ENCODE measurements around the gene SLCO3A1.

Gene SLCO3A1

GRCh38 chr15:92143765-92144164, 290.3 kb downstream of the SLCO3A1 start:
- no peak for DNase-seq

GRCh38 chr15:92146511-92147150, 293.1 kb downstream of the SLCO3A1 start:
- no peak for DNase-seq

DNA sequence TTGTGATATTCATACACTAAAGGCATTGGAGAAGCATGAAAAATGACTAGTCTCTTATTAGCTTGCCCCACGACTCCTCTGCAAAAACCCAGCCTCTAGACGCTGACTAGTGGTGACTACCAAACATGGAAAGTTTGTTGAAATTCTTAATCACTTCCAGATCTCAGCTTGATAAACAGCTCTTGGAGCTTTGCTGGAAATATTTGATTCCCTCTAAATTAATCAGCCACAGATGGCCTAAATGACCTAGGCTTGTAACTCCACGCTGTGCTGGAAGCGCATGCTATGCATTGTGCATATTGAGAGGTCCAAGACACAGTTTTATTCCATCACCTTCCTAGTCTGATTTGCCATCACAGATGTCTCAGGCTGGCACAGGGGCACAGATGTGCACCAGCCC, 295.5 kb downstream of the SLCO3A1 start:
- DNase-seq = no peak

DNA sequence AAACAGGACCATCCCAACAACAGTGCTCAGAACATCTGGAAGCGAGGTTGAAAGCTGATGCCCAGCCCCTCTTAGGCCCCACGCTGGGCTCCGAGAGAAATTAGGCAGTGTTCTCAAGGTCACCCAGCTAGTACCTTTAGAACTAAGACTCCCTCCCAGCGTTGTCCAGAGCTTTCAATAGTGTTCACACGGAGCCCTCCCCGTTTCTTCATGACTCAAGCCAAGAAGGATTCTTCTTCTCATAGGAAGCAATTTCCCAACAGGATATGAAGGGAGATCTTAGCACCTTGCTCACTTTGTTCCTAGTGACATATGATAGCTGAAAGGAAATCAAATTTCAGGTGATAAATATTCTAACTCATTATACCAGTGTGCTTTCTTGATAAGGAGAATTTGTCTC, 296.0 kb downstream of the SLCO3A1 start:
- DNase-seq = no peak

DNA sequence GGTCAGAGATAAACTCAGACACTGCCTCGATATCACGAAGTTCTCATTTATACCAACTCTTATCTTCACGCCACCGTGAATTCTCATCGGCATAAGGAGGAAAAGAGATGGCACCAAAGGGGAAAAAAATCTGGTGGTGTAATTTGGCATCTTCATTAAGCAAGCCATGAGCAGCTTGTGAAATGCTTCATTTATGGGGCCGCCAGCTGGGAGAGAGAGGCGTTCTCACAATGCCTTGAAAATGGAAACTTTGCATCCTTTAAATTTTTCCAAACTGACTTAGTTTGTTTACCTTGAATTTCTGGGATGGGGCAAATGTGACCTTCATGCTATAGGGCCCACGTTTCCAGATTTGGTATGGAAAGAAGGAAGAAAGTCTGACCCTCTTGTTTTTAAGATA, 297.7 kb downstream of the SLCO3A1 start:
- no peak for DNase-seq

- no peak for DNase-seq
Measured at GRCh38 chr15:92151741-92152140, 298.2 kb downstream of the SLCO3A1 start.

- no peak for DNase-seq
Measured at GRCh38 chr15:92152983-92153382, 299.5 kb downstream of the SLCO3A1 start.

GRCh38 chr15:92153620-92154019, 300.1 kb downstream of the SLCO3A1 start:
- DNase-seq = no peak

DNA sequence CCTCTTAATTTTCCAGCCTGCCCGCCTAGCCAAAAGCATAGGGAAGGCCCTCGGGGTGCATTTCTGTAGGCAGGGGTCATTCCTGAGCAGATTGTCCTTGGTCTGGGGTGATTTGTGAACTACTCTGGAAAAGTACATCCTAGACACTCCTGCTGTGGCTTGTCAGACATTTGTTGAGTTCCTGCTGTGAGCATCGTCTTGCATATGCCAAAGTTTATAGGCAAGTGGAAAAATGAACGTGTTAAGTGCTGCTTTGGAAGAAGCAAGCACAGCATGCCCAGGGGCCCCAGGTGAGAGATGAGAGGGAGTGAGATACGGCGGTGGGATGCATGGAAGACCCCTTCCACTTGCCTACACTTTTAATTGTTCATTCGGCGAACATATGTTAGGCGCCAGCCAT, 302.4 kb downstream of the SLCO3A1 start:
- DNase-seq = no peak

- DNase-seq = no peak
Measured at GRCh38 chr15:92157666-92158298, 304.3 kb downstream of the SLCO3A1 start.

GRCh38 chr15:92158426-92158825, 304.9 kb downstream of the SLCO3A1 start:
- peak; percentile 76 for DNase-seq

DNA sequence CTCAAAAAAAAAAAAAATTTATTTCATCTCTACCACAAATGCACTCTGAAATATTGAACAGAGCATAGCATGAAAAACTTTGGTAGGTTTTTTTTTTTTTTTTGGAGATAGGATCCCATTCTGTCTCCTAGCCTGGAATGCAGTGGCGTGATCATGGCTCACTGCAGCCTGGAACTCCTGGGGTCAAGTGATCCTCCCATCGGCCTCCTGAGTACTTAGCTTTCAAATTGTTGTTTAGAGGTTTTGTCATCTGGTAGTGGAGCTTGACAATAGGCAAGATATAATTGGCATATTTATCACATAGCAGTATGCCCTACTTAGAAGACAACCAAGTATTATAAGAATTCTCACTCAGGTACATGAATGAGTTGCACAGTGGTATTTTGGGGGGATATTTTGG, 306.0 kb downstream of the SLCO3A1 start:
- DNase-seq = no peak

GRCh38 chr15:92159906-92160841, 306.7 kb downstream of the SLCO3A1 start:
- no peak for DNase-seq

GRCh38 chr15:92161039-92161670, 307.6 kb downstream of the SLCO3A1 start:
- no peak for DNase-seq

- no peak for DNase-seq
Measured at GRCh38 chr15:92162657-92163056, 309.1 kb downstream of the SLCO3A1 start.

DNA sequence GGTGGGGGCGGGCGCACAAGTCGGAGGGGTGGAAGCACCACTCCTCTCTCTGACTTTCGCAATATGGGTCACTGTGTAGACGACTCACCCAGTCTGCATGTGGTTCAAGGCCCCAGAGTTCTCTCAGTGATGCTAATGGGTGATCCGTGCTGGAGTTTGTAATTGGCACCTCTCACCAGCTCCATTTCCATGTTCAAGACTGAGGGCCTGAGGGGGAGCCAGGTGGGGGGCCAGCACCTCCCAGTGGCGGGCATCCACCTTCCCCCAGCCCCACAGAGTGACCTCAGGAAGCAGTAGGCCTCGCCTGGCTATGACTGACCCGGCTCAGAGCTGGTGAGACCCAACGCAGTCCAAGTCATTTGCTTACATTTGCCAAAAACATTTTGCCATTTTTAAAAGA, 310.1 kb downstream of the SLCO3A1 start:
- DNase-seq = no peak

DNA sequence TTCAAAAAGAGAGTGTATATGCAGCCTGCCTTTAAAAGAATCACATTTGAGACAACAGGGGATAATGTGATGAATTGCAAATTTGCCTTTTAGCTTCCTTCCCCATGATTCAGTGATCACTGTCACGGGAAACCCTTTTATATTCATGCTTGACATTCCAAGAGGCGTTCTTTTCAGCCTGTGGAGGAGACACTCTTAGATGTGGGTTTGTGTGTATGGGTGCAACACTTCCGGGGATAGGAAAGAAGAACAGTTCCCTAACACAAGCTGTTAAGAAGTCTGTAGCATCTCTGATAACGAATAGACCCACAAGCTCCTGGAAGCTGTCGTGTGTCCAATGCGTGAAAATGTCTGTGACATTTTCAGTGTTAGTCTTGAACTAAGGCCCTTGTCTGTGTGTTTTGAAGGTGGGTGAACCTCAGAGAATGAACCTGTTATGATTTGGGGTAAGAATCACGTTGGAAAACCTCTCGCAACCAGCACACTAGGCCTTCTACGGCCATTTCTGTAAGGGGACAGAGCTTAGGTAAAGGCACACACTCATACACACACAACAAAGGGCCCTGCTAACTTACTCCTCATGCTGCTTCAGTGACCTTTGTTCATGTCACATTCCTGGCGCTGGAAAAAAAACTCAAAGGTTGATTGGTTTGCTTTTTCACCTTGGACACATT, 311.0 kb downstream of the SLCO3A1 start:
- no peak for DNase-seq

- DNase-seq = no peak
Measured at GRCh38 chr15:92165001-92165346, 311.5 kb downstream of the SLCO3A1 start.

DNA sequence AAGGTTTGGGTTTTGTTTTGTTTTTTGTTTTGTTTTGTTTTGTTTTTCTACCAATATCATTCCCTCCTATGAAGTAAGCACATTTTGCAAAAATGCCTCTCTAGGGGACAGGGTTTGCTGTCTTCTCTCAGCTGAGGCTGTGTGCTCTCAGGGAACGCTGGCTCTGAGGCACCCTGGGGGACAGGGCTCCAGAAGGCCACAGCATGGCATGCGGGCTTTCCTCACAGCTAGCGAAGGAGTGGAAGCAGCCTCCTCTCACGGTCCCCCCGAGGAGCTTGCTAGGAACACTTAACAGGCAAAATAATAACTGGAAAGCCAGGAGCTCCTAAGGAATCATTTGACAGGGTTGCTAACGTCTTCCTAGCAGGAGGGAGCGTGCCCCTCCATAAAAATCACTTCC, 312.5 kb downstream of the SLCO3A1 start:
- no peak for DNase-seq

- no peak for DNase-seq
Measured at GRCh38 chr15:92166751-92167405, 313.4 kb downstream of the SLCO3A1 start.

DNA sequence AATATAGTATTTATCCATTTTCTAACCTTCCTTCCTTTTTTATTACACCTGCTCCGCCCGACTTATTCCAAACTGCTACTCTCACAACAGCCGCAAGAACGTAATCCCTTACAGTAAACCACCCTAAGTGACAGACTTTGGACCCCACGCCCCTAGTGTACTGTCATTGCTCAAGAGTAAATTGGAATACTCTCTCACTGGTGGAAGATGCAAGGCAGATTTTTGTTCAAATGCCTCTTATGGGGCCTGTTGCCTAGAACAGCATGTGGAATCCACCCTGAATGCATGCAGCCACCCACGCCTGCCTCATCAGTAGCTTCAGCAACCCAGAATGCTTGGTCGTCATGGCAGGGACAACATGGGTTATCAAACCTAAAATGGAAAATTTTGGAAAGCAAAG, 313.9 kb downstream of the SLCO3A1 start:
- no peak for DNase-seq

DNA sequence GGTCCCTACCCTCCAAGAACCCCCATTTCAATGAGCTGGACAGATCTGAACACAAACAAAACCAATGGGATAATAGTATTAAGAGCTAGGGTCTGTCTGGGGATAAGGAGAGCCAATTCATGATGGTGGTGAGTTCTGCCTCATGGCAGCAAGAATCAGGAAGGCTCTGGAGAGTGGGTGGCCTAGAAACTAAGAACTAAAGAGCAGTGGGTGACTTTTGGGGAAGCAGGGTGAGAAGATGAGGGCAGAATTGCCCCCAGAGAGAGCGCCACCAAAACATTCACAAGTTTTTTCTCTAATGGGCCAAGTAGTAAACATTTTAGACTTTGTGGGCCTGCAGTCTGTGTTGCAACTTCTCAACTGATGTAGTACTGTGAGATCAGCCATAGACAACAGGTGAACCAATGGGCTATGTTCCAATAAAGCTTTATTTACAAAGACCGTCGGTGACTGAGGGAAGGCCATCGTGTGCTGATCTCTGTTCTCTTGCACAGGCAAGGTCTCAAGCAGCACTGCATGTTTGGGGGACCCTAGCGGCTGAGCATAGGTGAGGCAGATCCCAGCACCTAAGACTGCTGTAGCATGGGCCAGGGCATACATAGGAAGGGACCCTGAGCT, 314.7 kb downstream of the SLCO3A1 start:
- DNase-seq = no peak

All from activated effector memory CD4-positive, alpha-beta T cell treated with anti-CD3 and anti-CD28 coated beads, Interleukin-2, amount 50 U/mL, for 16 hours (primary cell).